Measurements from ENCODE around the gene DIAPH2. TPM values are rescaled to one million over a fixed set of nuclear protein-coding genes. Genes with fewer than 3 reads are reported as not detected.

Gene DIAPH2
- total RNA-seq, result 10 to 100 TPM; 21.7 to 22.3 TPM

GRCh38 chrX:96684339-96685209 is at the start of gene DIAPH2:
Gene DIAPH2, plus strand, starts transcription at chrX:96684842.

GRCh38 chrX:96883608-96884007 is 199.0 kb downstream of the DIAPH2 start, which contains the start of gene RPA4:
Gene RPA4, plus strand, starts transcription at chrX:96883908. Its CDS starts 403 bp downstream, at chrX:96884311.

Small RNA genes within 50 kb of the gene (small RNA-seq; reads per million reads assigned to genes)
- gene RF00017 (0 reads per million in 2 donors), gene RF00019 (0 reads per million in 2 donors), gene RN7SL74P (0 reads per million in 2 donors)

Other genes starting within 250 kb of the DIAPH2 start
- under 1 TPM; 0.67 to 0.69 TPM for gene RPA4, start 199.1 kb downstream of the DIAPH2 start, total RNA-seq